Measurements from ENCODE around the gene ZNF853. TPM values are rescaled to one million over a fixed set of nuclear protein-coding genes. Genes with fewer than 3 reads are reported as not detected.

ZNF853 gene
- total RNA-seq, 1 experiment from 2014 or later, result 12.3 TPM

DNA sequence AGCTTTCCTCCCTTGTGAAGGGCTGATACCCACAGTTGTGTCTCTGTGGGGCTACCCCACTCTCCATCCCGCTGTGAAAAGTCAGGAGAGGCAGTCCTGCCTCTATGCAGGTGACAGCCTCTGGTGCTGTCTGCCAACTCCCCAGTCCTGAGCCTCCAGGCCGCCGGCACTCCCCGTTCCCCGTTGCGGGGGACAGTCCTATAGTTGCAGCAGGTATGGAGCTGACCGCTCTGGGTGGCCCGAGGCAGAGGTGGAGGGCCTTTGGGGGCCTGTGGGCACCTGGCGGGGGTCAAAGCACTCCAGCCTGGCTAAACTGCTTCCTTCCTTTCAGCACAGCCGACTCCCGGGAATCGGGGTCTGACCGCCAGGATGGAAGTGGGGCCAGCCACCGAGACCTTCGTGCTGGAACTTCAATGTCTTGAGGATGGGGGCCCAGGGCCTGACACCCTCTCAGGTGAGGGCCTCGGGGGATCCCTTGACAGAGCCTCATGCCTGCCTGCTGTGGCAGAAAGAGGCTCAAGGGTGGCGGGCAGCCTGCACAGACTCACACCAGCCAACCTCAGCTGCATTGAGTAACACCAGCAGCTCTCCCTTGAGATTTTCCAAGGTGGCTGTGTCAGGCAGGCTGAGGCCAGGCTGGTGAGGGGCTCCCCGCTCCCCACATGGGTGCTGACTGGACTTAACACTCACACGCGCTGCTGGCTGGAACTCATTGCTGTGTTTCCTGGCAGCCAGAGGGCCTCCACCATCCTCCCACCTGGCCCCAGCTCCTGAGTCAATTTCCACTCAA is 1.6 kb downstream of the ZNF853 start:
- CTCF ChIA-PET, result no interaction called here
- intact Hi-C loops (cut with micrococcal nuclease; ENCODE audit: unreplicated experiment), result loop anchor here (10.0 kb wide), 1 partner anchor 318 kb away; no protein-coding TSS in a partner anchor
- no peaks in the 10 kb centered on the region for H3K27me3 ChIP-seq (replicated peaks; ENCODE audit: control insufficient read depth, insufficient read depth, low read length)
- no peak overlapping the region for H3K4me3 ChIP-seq (ENCODE audit: low read depth, low read length)
- Mint-ChIP-seq H3K36me3 (ENCODE audit: insufficient read depth, unreplicated experiment) (no peaks in the 10 kb centered on the region), H3K4me3 (ENCODE audit: unreplicated experiment) (peak overlapping the region; percentile 76), H3K4me1 (ENCODE audit: low read depth, unreplicated experiment) (no peaks in the 10 kb centered on the region), H3K27me3 (ENCODE audit: insufficient read depth, unreplicated experiment) (no peaks in the 10 kb centered on the region), H3K27ac (ENCODE audit: unreplicated experiment) (no peak overlapping the region), H3K9me3 (ENCODE audit: unreplicated experiment) (no peaks in the 10 kb centered on the region)
- H3K4me1 ChIP-seq, result peaks cover 16% of the 10 kb centered on the region
- no peaks in the 10 kb centered on the region for H3K9me3 ChIP-seq
- POLR2A ChIA-PET, result no interaction called here
- TF ChIP-seq, protein P1, sequence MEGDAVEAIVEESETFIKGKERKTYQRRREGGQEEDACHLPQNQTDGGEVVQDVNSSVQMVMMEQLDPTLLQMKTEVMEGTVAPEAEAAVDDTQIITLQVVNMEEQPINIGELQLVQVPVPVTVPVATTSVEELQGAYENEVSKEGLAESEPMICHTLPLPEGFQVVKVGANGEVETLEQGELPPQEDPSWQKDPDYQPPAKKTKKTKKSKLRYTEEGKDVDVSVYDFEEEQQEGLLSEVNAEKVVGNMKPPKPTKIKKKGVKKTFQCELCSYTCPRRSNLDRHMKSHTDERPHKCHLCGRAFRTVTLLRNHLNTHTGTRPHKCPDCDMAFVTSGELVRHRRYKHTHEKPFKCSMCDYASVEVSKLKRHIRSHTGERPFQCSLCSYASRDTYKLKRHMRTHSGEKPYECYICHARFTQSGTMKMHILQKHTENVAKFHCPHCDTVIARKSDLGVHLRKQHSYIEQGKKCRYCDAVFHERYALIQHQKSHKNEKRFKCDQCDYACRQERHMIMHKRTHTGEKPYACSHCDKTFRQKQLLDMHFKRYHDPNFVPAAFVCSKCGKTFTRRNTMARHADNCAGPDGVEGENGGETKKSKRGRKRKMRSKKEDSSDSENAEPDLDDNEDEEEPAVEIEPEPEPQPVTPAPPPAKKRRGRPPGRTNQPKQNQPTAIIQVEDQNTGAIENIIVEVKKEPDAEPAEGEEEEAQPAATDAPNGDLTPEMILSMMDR (IDR thresholded peaks at IDR 0.05; ENCODE audit: insufficient read depth in 1 of 2, low read depth in 1 of 2, low read length in 1 of 2, severe bottlenecking in 1 of 2, unreplicated experiment in 1 of 2), result no peak
- no TSS peak for BruUV-seq (replicated peaks)
- DNase-seq, result no peak
- no peaks in the 10 kb centered on the region; the same call in 1 of the 2 replicates for H3K36me3 ChIP-seq (ENCODE audit: control insufficient read depth, insufficient read depth, low read length)

- Histone ChIP-seq H3K4me1 (peaks cover 13% of the 10 kb centered on the region), H3K9me3 (no peaks in the 10 kb centered on the region), H3K27me3 (replicated peaks; ENCODE audit: control insufficient read depth, insufficient read depth, low read length) (no peaks in the 10 kb centered on the region), H3K4me3 (ENCODE audit: low read depth, low read length) (no peak overlapping the region), H3K36me3 (ENCODE audit: control insufficient read depth, insufficient read depth, low read length) (no peaks in the 10 kb centered on the region; the same call in 1 of the 2 replicates)
- intact Hi-C loops (cut with micrococcal nuclease; ENCODE audit: unreplicated experiment), result loop anchor here (10.0 kb wide), 1 partner anchor 316 kb away; no protein-coding TSS in a partner anchor
- H3K27me3 Mint-ChIP-seq (ENCODE audit: insufficient read depth, unreplicated experiment), result no peaks in the 10 kb centered on the region
- no TSS peak for BruUV-seq (replicated peaks)
- POLR2A ChIA-PET, result no interaction called here
- no peak for DNase-seq
- no peaks in the 10 kb centered on the region for H3K9me3 Mint-ChIP-seq (ENCODE audit: unreplicated experiment)
- H3K27ac Mint-ChIP-seq (ENCODE audit: unreplicated experiment), result no peak overlapping the region
- CTCF ChIA-PET, result no interaction called here
- no peaks in the 10 kb centered on the region for H3K4me1 Mint-ChIP-seq (ENCODE audit: low read depth, unreplicated experiment)
- H3K4me3 Mint-ChIP-seq (ENCODE audit: unreplicated experiment), result no peak overlapping the region
- TF ChIP-seq, protein P1 (IDR thresholded peaks at IDR 0.05; ENCODE audit: insufficient read depth in 1 of 2, low read depth in 1 of 2, low read length in 1 of 2, severe bottlenecking in 1 of 2, unreplicated experiment in 1 of 2), result no peak
- no peaks in the 10 kb centered on the region for H3K36me3 Mint-ChIP-seq (ENCODE audit: insufficient read depth, unreplicated experiment)
Observed at GRCh38 chr7:6618621-6619020, 3.2 kb downstream of the ZNF853 start.

DNA sequence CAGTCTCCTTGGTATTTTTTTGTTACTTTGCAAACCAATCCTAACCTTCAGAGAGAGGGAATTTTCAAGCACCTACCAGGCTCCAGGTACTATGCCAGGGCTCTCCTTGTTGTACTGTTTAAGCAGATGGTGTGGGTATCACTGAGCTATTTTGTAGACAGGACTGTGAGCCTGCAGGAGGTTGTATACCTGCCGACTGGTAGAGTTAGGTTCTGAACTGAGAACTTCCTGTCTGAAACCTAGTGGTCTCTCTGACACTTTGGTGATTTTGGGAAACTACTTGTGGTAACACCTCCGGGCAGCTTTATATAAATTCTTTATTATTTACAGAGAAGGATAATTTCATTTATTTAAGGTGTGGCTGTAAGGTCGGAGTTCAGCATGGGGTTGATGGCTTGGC is 4.6 kb downstream of the ZNF853 start:
- TF ChIP-seq, protein P1 (IDR thresholded peaks at IDR 0.05; ENCODE audit: insufficient read depth in 1 of 2, low read depth in 1 of 2, low read length in 1 of 2, severe bottlenecking in 1 of 2, unreplicated experiment in 1 of 2), result no peak
- no peaks in the 10 kb centered on the region for H3K27me3 Mint-ChIP-seq (ENCODE audit: insufficient read depth, unreplicated experiment)
- no peak for DNase-seq
- BruUV-seq (replicated peaks), result no TSS peak
- no peak overlapping the region for H3K4me3 Mint-ChIP-seq (ENCODE audit: unreplicated experiment)
- Histone ChIP-seq H3K4me1 (peaks cover 2% of the 10 kb centered on the region; the same call in 1 of the 2 replicates), H3K4me3 (ENCODE audit: low read depth, low read length) (no peak overlapping the region), H3K9me3 (no peaks in the 10 kb centered on the region), H3K27me3 (replicated peaks; ENCODE audit: control insufficient read depth, insufficient read depth, low read length) (no peaks in the 10 kb centered on the region), H3K36me3 (ENCODE audit: control insufficient read depth, insufficient read depth, low read length) (no peaks in the 10 kb centered on the region; the same call in 1 of the 2 replicates)
- no peaks in the 10 kb centered on the region for H3K4me1 Mint-ChIP-seq (ENCODE audit: low read depth, unreplicated experiment)
- no peaks in the 10 kb centered on the region for H3K36me3 Mint-ChIP-seq (ENCODE audit: insufficient read depth, unreplicated experiment)
- no peak overlapping the region for H3K27ac Mint-ChIP-seq (ENCODE audit: unreplicated experiment)
- POLR2A ChIA-PET, result no interaction called here
- H3K9me3 Mint-ChIP-seq (ENCODE audit: unreplicated experiment), result no peaks in the 10 kb centered on the region
- CTCF ChIA-PET, result interaction anchor here (0.6 kb wide), 1 partner anchor 19 kb away, joined by 4 read pairs; no protein-coding TSS in a partner anchor
- intact Hi-C loops (cut with micrococcal nuclease; ENCODE audit: unreplicated experiment), result loop anchor here (10.0 kb wide), 1 partner anchor 315 kb away; no protein-coding TSS in a partner anchor

All from Caco-2 (cell line).